PFSK-1 (cell line): Measurements from ENCODE around the gene FPR2.

ENCODE experiments used
- POLR2AphosphoS5 ChIP-seq: IDR thresholded peaks from 2 replicates; pipeline ENCODE4 v1.6.1; 2012; ENCODE audit warnings: low read depth, mild to moderate bottlenecking, control low read depth, low read length, moderate library complexity
- SIN3A ChIP-seq: IDR thresholded peaks from 2 replicates; pipeline ENCODE4 v1.6.1; 2012; ENCODE audit warnings: mild to moderate bottlenecking, low read length, moderate library complexity, borderline replicate concordance; ENCODE audit not compliant: insufficient read depth
- TAF1 ChIP-seq: IDR thresholded peaks from 2 replicates; pipeline ENCODE4 v1.6.1; 2012; ENCODE audit warnings: low read length, control low read depth, borderline replicate concordance; ENCODE audit not compliant: insufficient read depth

DNA sequence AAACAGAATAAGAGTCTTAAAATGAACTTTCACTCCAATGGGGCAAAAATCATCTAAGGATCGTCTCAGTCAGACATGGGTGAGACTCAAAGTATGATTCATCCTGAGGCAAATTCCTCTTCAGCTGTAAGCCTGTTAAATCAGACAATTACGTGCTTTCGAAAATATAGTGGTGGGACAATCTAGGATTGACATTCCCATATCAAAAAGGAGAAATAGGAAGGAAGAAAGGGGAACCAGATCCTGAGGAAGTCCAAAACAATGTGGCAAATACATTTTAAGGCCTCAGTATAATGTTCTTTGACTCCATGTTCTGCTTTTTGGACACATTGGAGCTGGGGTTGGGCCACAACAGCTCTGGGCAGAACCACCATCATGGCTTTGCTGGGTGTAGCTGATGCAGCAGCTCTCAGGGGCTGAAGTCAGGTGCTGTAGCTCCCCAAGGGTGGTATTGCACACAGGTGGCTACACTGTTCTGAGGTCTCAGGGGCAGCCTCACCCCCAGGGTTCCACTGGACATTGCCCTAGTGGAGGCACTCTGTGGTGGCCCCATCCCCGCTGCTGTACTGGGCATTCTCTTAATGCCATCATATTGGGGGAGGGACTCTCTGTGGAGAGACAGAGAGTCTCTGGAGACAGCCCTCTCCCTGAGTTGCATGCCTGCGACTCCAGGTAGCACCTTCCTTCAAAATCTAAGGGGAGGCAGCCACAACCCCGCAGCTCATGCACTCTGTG, 28.2 kb downstream of the FPR2 start:
- no peak for TF ChIP-seq POLR2AphosphoS5
- TF ChIP-seq SIN3A = no peak
- no peak for TF ChIP-seq TAF1
